ENCODE measurements around the gene LRCOL1.

DNA sequence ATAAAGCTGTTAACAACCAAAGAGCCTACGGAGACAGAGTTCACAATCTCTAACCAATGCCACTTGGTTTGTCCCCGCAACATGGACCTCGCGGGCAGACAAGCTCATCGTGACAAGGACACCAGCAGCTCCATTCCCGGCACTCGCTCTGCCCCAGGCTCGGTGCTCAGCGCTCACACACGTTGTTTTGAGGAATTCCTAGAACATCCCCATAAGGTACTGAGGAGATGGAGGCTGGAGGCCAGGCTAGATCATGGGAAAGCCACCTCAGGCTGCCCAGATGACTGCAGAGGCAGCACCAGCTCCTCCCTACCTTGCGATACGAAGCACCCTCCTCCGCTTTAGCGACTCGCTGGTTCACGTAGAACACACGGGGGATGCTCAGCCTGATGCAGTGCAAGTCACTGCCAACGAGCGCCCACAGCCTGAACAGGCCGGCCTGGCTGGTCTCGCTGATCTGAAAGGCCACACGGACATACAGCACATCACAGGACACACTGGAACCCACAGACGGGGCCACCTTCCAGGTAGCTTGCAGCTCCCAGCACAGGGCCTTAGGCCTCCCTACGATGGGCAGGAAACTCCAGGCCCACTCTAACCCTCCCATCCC lies 38.3 kb upstream of the LRCOL1 start:
- TF ChIP-seq, protein P1, sequence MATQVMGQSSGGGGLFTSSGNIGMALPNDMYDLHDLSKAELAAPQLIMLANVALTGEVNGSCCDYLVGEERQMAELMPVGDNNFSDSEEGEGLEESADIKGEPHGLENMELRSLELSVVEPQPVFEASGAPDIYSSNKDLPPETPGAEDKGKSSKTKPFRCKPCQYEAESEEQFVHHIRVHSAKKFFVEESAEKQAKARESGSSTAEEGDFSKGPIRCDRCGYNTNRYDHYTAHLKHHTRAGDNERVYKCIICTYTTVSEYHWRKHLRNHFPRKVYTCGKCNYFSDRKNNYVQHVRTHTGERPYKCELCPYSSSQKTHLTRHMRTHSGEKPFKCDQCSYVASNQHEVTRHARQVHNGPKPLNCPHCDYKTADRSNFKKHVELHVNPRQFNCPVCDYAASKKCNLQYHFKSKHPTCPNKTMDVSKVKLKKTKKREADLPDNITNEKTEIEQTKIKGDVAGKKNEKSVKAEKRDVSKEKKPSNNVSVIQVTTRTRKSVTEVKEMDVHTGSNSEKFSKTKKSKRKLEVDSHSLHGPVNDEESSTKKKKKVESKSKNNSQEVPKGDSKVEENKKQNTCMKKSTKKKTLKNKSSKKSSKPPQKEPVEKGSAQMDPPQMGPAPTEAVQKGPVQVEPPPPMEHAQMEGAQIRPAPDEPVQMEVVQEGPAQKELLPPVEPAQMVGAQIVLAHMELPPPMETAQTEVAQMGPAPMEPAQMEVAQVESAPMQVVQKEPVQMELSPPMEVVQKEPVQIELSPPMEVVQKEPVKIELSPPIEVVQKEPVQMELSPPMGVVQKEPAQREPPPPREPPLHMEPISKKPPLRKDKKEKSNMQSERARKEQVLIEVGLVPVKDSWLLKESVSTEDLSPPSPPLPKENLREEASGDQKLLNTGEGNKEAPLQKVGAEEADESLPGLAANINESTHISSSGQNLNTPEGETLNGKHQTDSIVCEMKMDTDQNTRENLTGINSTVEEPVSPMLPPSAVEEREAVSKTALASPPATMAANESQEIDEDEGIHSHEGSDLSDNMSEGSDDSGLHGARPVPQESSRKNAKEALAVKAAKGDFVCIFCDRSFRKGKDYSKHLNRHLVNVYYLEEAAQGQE (IDR thresholded peaks at IDR 0.05; ENCODE audit: insufficient read depth in 1 of 2, low read depth in 2 of 2, low read length in 1 of 2) = no peak
- TF ChIP-seq, protein P2, sequence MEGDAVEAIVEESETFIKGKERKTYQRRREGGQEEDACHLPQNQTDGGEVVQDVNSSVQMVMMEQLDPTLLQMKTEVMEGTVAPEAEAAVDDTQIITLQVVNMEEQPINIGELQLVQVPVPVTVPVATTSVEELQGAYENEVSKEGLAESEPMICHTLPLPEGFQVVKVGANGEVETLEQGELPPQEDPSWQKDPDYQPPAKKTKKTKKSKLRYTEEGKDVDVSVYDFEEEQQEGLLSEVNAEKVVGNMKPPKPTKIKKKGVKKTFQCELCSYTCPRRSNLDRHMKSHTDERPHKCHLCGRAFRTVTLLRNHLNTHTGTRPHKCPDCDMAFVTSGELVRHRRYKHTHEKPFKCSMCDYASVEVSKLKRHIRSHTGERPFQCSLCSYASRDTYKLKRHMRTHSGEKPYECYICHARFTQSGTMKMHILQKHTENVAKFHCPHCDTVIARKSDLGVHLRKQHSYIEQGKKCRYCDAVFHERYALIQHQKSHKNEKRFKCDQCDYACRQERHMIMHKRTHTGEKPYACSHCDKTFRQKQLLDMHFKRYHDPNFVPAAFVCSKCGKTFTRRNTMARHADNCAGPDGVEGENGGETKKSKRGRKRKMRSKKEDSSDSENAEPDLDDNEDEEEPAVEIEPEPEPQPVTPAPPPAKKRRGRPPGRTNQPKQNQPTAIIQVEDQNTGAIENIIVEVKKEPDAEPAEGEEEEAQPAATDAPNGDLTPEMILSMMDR (IDR thresholded peaks at IDR 0.05) = no peak
- no peak for TF ChIP-seq POLR2AphosphoS5 (IDR thresholded peaks at IDR 0.05; ENCODE audit: low read depth, low read length)

All from Panc1 (cell line).